ENCODE measurements around the gene TTF2. TPM values are rescaled to one million over a fixed set of nuclear protein-coding genes. Genes with fewer than 3 reads are reported as not detected.
A peak's percentile ranks its signal among the peaks of the same experiment; 100 is the strongest.

The TTF2 gene
- total RNA-seq, 4 donors from 2014 or later = 6.6 to 12.8 (median 9.0) TPM

DNA sequence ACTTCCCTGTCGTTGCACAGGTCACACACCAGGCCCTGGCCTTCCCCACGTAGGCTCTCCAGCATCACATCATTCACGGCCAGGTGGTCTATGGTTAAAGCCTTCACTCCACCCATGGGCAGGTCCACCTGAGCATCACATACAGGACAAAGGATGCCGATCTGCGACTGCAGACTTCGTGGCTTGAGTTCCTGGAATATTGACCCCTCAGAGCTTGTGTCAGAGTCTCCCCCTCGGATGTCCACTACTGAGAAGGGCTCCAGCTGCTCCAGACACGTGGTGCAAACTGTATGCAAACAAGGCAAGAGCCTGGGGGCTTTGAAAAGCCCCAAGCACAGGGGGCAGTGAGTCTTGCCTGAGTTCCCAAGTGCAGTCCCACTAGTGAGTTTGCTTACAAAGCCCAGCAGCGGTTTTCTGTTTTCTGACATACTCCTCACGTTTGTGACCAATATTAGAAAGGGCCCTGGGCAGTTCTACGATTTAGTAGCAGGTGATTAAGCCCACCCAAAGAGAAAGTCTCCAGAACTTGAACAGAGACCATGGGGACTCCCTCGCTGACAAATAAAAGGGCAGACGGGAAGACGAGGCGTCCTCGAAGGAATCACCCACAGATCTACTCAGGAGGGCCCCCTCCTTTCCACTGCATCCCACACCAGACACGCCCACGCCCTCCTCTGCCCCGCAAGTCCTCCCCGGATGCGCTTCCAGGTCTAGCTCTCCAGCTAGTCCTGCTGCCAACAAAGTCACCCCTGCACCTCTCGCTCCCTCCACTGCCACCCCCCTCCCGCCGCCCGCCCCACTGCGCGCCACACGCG, 60.9 kb downstream of the TTF2 start:
- TF ChIP-seq EP300 (IDR thresholded peaks at IDR 0.05) (no peak), POLR2AphosphoS5 (IDR thresholded peaks at IDR 0.05) (no peak), POLR2A (IDR thresholded peaks at IDR 0.05; ENCODE audit: low read depth) (no peak)
- TF ChIP-seq, protein P1, sequence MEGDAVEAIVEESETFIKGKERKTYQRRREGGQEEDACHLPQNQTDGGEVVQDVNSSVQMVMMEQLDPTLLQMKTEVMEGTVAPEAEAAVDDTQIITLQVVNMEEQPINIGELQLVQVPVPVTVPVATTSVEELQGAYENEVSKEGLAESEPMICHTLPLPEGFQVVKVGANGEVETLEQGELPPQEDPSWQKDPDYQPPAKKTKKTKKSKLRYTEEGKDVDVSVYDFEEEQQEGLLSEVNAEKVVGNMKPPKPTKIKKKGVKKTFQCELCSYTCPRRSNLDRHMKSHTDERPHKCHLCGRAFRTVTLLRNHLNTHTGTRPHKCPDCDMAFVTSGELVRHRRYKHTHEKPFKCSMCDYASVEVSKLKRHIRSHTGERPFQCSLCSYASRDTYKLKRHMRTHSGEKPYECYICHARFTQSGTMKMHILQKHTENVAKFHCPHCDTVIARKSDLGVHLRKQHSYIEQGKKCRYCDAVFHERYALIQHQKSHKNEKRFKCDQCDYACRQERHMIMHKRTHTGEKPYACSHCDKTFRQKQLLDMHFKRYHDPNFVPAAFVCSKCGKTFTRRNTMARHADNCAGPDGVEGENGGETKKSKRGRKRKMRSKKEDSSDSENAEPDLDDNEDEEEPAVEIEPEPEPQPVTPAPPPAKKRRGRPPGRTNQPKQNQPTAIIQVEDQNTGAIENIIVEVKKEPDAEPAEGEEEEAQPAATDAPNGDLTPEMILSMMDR (IDR thresholded peaks at IDR 0.05) = no peak
- intact Hi-C loops (cut with DNase I) = loop anchor here (10.0 kb wide), 2 partner anchors 244 to 546 kb away; partner anchors contain the start of genes CD58 and MAN1A2
- Histone ChIP-seq H3K27ac (replicated peaks in 1 of 4) (peak overlapping the region; percentile 83 to 89 (median 88)), H3K4me1 (peaks cover 14 to 27% (median 21%) of the 10 kb centered on the region in 4 donors), H3K9me3 (no peaks in the 10 kb centered on the region), H3K27me3 (no peaks in the 10 kb centered on the region), H3K36me3 (peaks cover 0 to 15% (median 0%) of the 10 kb centered on the region in 4 donors), H3K4me3 (peak overlapping the region; percentile 70 to 79 (median 74))
- 30% methylated on average over 14 of the region's 29 CpGs for WGBS
- no peak for DNase-seq (ENCODE audit: extremely low spot score)

DNA sequence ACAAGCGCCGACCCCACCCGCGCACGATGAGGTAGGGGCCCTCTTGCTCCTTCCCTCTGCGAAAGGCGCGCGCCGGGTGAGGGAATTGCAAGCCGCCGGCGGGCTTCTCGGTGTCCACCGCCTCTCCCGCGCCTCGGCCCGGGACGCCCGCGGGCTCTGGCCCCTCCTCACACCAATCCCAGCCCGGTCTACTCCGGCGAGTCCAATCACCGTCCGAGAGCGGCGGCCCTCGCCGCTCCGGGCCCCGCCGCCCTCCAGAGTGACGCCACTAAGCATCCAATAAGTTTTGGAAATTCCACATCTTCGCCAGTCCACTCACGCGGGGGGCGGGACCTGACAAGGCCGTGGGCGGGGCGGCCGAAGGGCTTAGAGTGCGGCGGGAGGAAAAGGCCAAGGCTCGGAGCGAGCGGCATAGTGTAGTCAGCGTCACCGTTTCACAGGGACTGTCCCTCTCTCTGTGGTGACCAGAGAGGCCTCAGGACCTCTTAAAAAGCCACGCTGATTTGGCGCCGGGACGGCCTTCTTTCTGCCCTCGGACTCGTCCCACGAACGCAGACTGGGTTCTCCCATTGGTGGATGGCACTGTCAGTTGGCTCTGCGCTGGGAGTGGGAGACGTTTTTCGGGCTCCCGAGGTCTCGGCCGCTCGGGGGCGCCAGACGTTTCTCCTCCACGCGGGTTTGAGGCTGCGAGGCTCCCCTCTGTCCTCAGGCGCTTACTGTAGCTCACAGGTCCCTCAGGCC, 61.6 kb downstream of the TTF2 start, which contains the start of gene TRIM45:
Gene TRIM45, minus strand, starts transcription at position 161 of the 741 bp plus-strand sequence. CDS start 548 bp downstream, outside the sequence.
- Histone ChIP-seq H3K9me3 (no peaks in the 10 kb centered on the region), H3K4me1 (peaks cover 14 to 27% (median 21%) of the 10 kb centered on the region in 4 donors), H3K27me3 (no peaks in the 10 kb centered on the region), H3K4me3 (peak within 1 kb of the TSS; percentile 70 to 79 (median 74)), H3K36me3 (peaks cover 0 to 9% (median 0%) of the 10 kb centered on the region in 4 donors), H3K27ac (replicated peaks in 1 of 4) (peak within 1 kb of the TSS; percentile 83 to 89 (median 88))
- WGBS = 0% methylated on average over 20 of the region's 71 CpGs
- intact Hi-C loops (cut with DNase I) = loop anchor here (10.0 kb wide), 2 partner anchors 243 to 547 kb away; partner anchors contain the start of genes CD58 and MAN1A2
- TF ChIP-seq, protein P1 (IDR thresholded peaks at IDR 0.05) = peak; percentile 68 to 80 (median 71)
- TF ChIP-seq EP300 (IDR thresholded peaks at IDR 0.05) (no peak), POLR2A (IDR thresholded peaks at IDR 0.05; ENCODE audit: low read depth) (peak; percentile 2), POLR2AphosphoS5 (IDR thresholded peaks at IDR 0.05) (peak; percentile 66 to 72)
- DNase-seq (ENCODE audit: extremely low spot score) = peak; percentile 98

DNA sequence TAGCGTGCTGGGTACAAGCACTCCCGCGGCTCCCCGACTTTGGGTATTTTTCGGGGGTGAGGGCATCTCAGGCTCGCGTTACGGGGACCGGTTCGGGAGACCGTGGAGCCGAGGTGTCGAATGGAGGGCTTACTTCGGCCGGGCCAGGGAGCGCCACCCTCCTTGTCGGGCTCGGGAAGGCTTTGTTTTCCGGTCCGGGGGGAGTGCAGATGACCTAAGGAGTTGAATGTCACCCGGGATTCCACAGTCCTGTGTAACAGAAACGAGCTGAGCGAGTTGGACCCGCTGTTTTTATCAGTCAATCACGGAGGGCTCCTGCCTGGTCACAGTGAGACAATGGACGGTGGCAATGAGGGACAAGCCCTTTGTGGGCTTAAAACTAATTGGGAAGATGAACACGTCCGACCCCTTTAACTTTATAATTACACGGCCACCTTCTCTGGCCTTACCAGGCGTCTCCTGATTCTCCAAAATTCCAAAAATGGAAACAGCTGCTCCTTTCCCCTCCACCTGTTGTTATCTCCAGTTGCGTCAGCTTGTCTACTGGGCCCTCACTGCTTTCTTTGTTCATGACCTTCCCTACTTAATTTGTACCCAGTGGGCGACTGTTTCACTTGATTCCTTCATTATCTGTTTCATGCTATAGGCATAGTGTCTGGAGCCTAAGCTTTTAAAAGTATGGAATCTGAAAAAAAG, 62.4 kb downstream of the TTF2 start:
- H3K9me3 ChIP-seq = no peaks in the 10 kb centered on the region
- peak overlapping the region; percentile 70 to 79 (median 74) for H3K4me3 ChIP-seq
- intact Hi-C loops (cut with DNase I) = loop anchor here (10.0 kb wide), 2 partner anchors 242 to 548 kb away; partner anchors contain the start of genes CD58 and MAN1A2
- peaks cover 0 to 9% (median 0%) of the 10 kb centered on the region in 4 donors for H3K36me3 ChIP-seq
- TF ChIP-seq POLR2A (IDR thresholded peaks at IDR 0.05; ENCODE audit: low read depth) (no peak), POLR2AphosphoS5 (IDR thresholded peaks at IDR 0.05) (no peak), EP300 (IDR thresholded peaks at IDR 0.05) (no peak)
- TF ChIP-seq, protein P1 (IDR thresholded peaks at IDR 0.05) = no peak
- H3K27ac ChIP-seq (replicated peaks in 1 of 4) = peak overlapping the region; percentile 83 to 89 (median 88)
- WGBS = 63% methylated on average over 13 of the region's 32 CpGs
- peaks cover 14 to 26% (median 21%) of the 10 kb centered on the region in 4 donors for H3K4me1 ChIP-seq
- DNase-seq (ENCODE audit: extremely low spot score) = no peak
- H3K27me3 ChIP-seq = no peaks in the 10 kb centered on the region

DNA sequence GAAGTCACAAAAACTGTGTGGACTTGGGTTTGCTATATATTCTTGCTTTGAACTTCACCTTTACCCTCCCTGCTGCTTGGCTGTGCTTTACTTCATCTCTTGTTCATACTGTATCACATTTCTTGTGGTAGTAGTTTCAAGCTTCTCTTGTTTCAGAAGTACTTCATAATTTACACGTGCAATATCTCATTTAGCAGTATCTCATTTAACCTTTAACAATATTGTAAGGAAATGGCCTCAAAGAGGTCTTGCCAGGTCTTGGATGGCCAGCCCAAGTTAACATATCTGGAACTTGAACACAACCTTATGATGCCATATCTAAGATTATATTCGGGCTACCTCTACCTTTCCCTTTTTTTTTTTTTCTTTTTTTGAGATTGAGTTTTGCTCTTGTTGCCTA, 63.1 kb downstream of the TTF2 start:
- intact Hi-C loops (cut with DNase I) = loop anchor here (10.0 kb wide), 2 partner anchors 242 to 548 kb away; partner anchors contain the start of genes CD58 and MAN1A2
- 96% methylated on average over 2 of the region's 2 CpGs for WGBS

More for the DNA sequence above, 63.1 kb downstream of the TTF2 start:
- Histone ChIP-seq H3K4me1 (peaks cover 14 to 19% (median 18%) of the 10 kb centered on the region in 4 donors), H3K27me3 (no peaks in the 10 kb centered on the region), H3K27ac (replicated peaks in 1 of 4) (no peak overlapping the region), H3K36me3 (peaks cover 0 to 2% (median 0%) of the 10 kb centered on the region in 4 donors), H3K9me3 (no peaks in the 10 kb centered on the region), H3K4me3 (no peak overlapping the region)
- TF ChIP-seq POLR2A (IDR thresholded peaks at IDR 0.05; ENCODE audit: low read depth) = no peak
- TF ChIP-seq, protein P1 (IDR thresholded peaks at IDR 0.05) = no peak
- TF ChIP-seq POLR2AphosphoS5 (IDR thresholded peaks at IDR 0.05) = no peak
- TF ChIP-seq EP300 (IDR thresholded peaks at IDR 0.05) = no peak
- DNase-seq (ENCODE audit: extremely low spot score) = no peak
